Measurements from ENCODE around the gene ACOXL. TPM values are rescaled to one million over a fixed set of nuclear protein-coding genes. Genes with fewer than 3 reads are reported as not detected.

The ACOXL gene
- total RNA-seq, 1 donor = not detected

DNA sequence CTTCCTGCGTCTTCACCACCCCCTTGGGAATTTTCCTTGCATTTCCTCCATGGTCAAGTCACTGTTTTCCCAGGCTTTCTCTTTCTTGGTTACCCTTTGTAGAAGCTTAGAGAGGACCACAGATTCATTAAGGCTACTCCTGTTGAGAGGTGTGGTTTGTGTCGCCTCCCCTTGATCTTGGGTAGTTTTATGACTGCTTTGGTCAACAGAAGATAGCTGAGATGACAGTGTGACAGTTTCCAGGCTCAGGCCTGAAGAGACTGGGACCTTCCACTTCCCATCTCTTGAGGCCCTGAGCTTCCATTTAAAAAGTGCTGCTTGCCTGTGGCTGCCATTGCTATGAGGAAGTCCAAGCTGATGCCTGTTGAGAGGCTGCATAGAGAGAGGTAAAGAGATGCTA, 5.4 kb downstream of the ACOXL start:
- no peak overlapping the region for H3K27ac ChIP-seq (ENCODE audit: low read depth, low read length)
- H4K20me1 ChIP-seq (ENCODE audit: insufficient read depth, low read length) = no peaks in the 10 kb centered on the region
- no peak overlapping the region for H3K4me2 ChIP-seq (ENCODE audit: insufficient read depth, low read length)
- peaks cover 3% of the 10 kb centered on the region for H3K9me3 ChIP-seq (ENCODE audit: low read depth, low read length)
- H3K79me2 ChIP-seq (ENCODE audit: insufficient read depth, low read length) = no peaks in the 10 kb centered on the region
- TF ChIP-seq, protein P1, sequence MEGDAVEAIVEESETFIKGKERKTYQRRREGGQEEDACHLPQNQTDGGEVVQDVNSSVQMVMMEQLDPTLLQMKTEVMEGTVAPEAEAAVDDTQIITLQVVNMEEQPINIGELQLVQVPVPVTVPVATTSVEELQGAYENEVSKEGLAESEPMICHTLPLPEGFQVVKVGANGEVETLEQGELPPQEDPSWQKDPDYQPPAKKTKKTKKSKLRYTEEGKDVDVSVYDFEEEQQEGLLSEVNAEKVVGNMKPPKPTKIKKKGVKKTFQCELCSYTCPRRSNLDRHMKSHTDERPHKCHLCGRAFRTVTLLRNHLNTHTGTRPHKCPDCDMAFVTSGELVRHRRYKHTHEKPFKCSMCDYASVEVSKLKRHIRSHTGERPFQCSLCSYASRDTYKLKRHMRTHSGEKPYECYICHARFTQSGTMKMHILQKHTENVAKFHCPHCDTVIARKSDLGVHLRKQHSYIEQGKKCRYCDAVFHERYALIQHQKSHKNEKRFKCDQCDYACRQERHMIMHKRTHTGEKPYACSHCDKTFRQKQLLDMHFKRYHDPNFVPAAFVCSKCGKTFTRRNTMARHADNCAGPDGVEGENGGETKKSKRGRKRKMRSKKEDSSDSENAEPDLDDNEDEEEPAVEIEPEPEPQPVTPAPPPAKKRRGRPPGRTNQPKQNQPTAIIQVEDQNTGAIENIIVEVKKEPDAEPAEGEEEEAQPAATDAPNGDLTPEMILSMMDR (IDR thresholded peaks at IDR 0.05; ENCODE audit: extremely low read depth, low read depth, low read length) = no peak
- H3K4me3 ChIP-seq (ENCODE audit: insufficient read depth, low read length) = no peak overlapping the region
- H3K4me1 ChIP-seq (ENCODE audit: insufficient read depth, low read length) = no peaks in the 10 kb centered on the region
- H3K36me3 ChIP-seq (ENCODE audit: insufficient read depth, low read length) = no peaks in the 10 kb centered on the region
- peaks cover 66% of the 10 kb centered on the region for H3K27me3 ChIP-seq (ENCODE audit: insufficient read depth, low read length)
- no peak overlapping the region for H2AFZ ChIP-seq (ENCODE audit: low read length)
- DNase-seq (ENCODE audit: insufficient read length, low spot score, missing footprints) = no peak

DNA sequence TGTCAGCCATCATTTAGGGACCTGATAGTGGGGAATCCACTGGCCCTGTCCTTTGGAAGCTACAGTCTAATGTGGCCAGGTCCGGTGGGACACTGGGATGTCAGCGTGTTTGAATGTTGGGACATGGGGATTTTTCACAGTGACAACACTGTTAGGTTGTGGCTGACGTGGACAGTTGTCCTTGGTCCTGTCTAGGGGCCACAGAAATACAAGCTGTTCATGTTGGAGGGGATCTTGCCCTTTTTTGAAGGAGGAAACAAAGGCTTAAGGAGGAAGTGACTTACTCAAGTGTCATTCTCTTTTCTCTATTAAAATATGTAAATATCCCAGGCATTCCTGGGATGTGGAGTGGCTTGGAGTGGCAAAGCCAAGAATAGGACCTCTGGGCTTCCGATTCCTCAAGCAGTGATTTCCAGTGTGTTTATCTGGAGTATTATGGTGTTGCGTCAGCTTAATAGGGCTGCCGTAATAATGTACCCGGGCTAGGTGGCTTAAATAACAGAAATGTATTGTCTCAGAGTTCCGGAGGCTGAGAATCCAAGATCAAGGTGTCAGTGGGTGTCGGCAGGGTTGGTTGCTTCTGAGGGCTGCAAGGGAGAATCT, 8.5 kb downstream of the ACOXL start:
- no peak overlapping the region for H3K4me2 ChIP-seq (ENCODE audit: insufficient read depth, low read length)
- H3K4me3 ChIP-seq (ENCODE audit: insufficient read depth, low read length) = no peak overlapping the region
- H3K27me3 ChIP-seq (ENCODE audit: insufficient read depth, low read length) = peaks cover 58% of the 10 kb centered on the region
- H4K20me1 ChIP-seq (ENCODE audit: insufficient read depth, low read length) = no peaks in the 10 kb centered on the region
- TF ChIP-seq, protein P1 (IDR thresholded peaks at IDR 0.05; ENCODE audit: extremely low read depth, low read depth, low read length) = no peak
- no peak for DNase-seq (ENCODE audit: insufficient read length, low spot score, missing footprints)
- H3K36me3 ChIP-seq (ENCODE audit: insufficient read depth, low read length) = no peaks in the 10 kb centered on the region
- H3K4me1 ChIP-seq (ENCODE audit: insufficient read depth, low read length) = no peaks in the 10 kb centered on the region
- H3K27ac ChIP-seq (ENCODE audit: low read depth, low read length) = no peak overlapping the region
- H3K9me3 ChIP-seq (ENCODE audit: low read depth, low read length) = peaks cover 3% of the 10 kb centered on the region
- H3K79me2 ChIP-seq (ENCODE audit: insufficient read depth, low read length) = no peaks in the 10 kb centered on the region
- no peak overlapping the region for H2AFZ ChIP-seq (ENCODE audit: low read length)

DNA sequence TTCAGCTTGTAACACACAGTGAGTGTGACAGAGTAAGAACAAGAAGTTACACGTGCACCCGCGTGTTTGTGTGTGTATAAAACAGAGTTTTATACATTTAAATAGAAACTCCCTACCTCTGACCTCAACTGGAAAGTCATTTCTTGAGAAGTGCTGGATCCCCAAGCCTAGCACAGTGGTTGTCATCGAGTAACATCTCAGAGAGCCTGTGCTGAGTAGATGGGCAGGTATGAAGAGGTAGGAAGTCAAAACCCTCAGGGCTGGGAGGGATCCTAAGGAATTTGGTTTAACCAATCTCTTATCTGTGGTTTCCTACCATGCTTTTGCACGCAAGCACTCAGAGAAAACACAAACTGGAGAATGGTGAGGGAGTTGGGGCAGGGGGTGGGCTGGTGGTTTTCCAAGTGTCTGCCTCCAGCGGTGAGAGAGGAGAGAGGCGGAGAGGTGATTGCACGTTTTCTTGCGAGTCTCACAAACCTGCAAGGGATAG, 9.2 kb downstream of the ACOXL start:
- Histone ChIP-seq H3K4me2 (ENCODE audit: insufficient read depth, low read length) (no peak overlapping the region), H3K27ac (ENCODE audit: low read depth, low read length) (no peak overlapping the region)
- no peak for DNase-seq (ENCODE audit: insufficient read length, low spot score, missing footprints)

DNA sequence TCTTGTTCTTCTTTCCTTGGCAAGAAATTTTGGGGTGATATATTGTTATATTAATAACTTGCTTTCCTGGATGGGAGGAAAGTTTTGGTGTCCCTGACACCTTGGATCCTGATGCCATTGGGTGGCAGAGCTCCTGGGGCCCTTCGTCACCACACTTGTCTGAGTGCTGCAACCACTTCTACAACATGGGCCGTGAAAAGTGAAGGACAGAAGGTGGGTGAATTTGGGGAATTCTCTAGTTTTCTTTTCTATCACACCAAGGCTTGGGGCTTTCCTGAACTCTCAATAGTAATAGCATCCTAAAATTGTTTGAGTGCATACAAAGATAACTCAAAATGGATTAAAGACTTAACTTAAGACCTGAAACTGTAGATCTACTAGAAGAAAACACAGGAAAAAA, 10.0 kb downstream of the ACOXL start:
- Histone ChIP-seq H3K27me3 (ENCODE audit: insufficient read depth, low read length) (peaks cover 62% of the 10 kb centered on the region), H3K4me2 (ENCODE audit: insufficient read depth, low read length) (no peak overlapping the region), H2AFZ (ENCODE audit: low read length) (no peak overlapping the region), H3K4me1 (ENCODE audit: insufficient read depth, low read length) (no peaks in the 10 kb centered on the region), H3K36me3 (ENCODE audit: insufficient read depth, low read length) (no peaks in the 10 kb centered on the region), H4K20me1 (ENCODE audit: insufficient read depth, low read length) (no peaks in the 10 kb centered on the region), H3K9me3 (ENCODE audit: low read depth, low read length) (peaks cover 3% of the 10 kb centered on the region), H3K4me3 (ENCODE audit: insufficient read depth, low read length) (no peak overlapping the region), H3K79me2 (ENCODE audit: insufficient read depth, low read length) (no peaks in the 10 kb centered on the region), H3K27ac (ENCODE audit: low read depth, low read length) (no peak overlapping the region)
- TF ChIP-seq, protein P1 (IDR thresholded peaks at IDR 0.05; ENCODE audit: extremely low read depth, low read depth, low read length) = no peak
- DNase-seq (ENCODE audit: insufficient read length, low spot score, missing footprints) = no peak

More for the DNA sequence above, 9.2 kb downstream of the ACOXL start:
- H3K79me2 ChIP-seq (ENCODE audit: insufficient read depth, low read length) = no peaks in the 10 kb centered on the region
- H3K27me3 ChIP-seq (ENCODE audit: insufficient read depth, low read length) = peaks cover 57% of the 10 kb centered on the region
- H3K4me3 ChIP-seq (ENCODE audit: insufficient read depth, low read length) = no peak overlapping the region
- no peaks in the 10 kb centered on the region for H3K36me3 ChIP-seq (ENCODE audit: insufficient read depth, low read length)
- H4K20me1 ChIP-seq (ENCODE audit: insufficient read depth, low read length) = no peaks in the 10 kb centered on the region
- peaks cover 3% of the 10 kb centered on the region for H3K9me3 ChIP-seq (ENCODE audit: low read depth, low read length)
- TF ChIP-seq, protein P1 (IDR thresholded peaks at IDR 0.05; ENCODE audit: extremely low read depth, low read depth, low read length) = no peak
- H3K4me1 ChIP-seq (ENCODE audit: insufficient read depth, low read length) = no peaks in the 10 kb centered on the region
- H2AFZ ChIP-seq (ENCODE audit: low read length) = no peak overlapping the region
